Neural cell (in vitro differentiated cells): ENCODE results near the gene CCR3. TPM values are rescaled to one million over a fixed set of nuclear protein-coding genes. Genes with fewer than 3 reads are reported as not detected.

Experiments
- H2AFZ ChIP-seq: fragments of 200-600, 300-800 bp; sonication (generic), shearing (Covaris generic); 2 replicates; pipeline ENCODE4 v1.6.0; 2014; ENCODE audit warnings: low read depth, mild to moderate bottlenecking, antibody characterized with exemption, low read length, moderate library complexity
- H3F3A ChIP-seq: fragments of 200-600 bp; shearing (Covaris generic); 2 replicates; pipeline ENCODE4 v1.6.1; 2016; ENCODE audit warnings: mild to moderate bottlenecking, moderate library complexity, mixed read lengths, antibody characterized with exemption, low read length; ENCODE audit not compliant: insufficient read depth, poor library complexity, severe bottlenecking
- H3K27ac ChIP-seq: fragments of 200-600, 300-800 bp; sonication (generic), shearing (Covaris generic); 2 replicates; pipeline ENCODE4 v1.5.1; 2014; ENCODE audit warnings: mild to moderate bottlenecking, low read length, moderate library complexity
- H3K27me3 ChIP-seq: fragments of 300-800, 200-600 bp; sonication (generic), shearing (Covaris generic); 2 replicates; pipeline ENCODE4 v1.6.0; 2014; ENCODE audit warnings: mild to moderate bottlenecking, low read depth, low read length, moderate library complexity; ENCODE audit not compliant: insufficient read depth
- H3K36me3 ChIP-seq: fragments of 300-800, 200-600 bp; sonication (generic), shearing (Covaris generic); 2 replicates; pipeline ENCODE4 v1.5.1; 2014; ENCODE audit warnings: mild to moderate bottlenecking, antibody characterized with exemption, low read length, moderate library complexity; ENCODE audit not compliant: insufficient read depth
- H3K4me2 ChIP-seq: fragments of 300-800, 200-600 bp; sonication (generic), shearing (Covaris generic); 2 replicates; pipeline ENCODE4 v1.6.0; 2014; ENCODE audit warnings: mild to moderate bottlenecking, low read length
- H3K4me3 ChIP-seq: fragments of 300-800, 200-600 bp; sonication (generic), shearing (Covaris generic); 2 replicates; pipeline ENCODE4 v1.5.1; 2014; ENCODE audit warnings: mild to moderate bottlenecking, low read length, moderate library complexity
- H3K79me2 ChIP-seq: fragments of 200-600 bp; shearing (Covaris generic); replicated peaks from 2 replicates; pipeline ENCODE4 v1.6.0; 2014; ENCODE audit warnings: mild to moderate bottlenecking, low read length, moderate library complexity; ENCODE audit not compliant: insufficient read depth
- H3K9ac ChIP-seq: fragments of 300-800, 200-600 bp; sonication (generic), shearing (Covaris generic); 2 replicates; pipeline ENCODE4 v1.6.1; 2016; ENCODE audit warnings: mild to moderate bottlenecking, low read length, mixed read lengths
- H3K9me2 ChIP-seq: fragments of 200-600 bp; shearing (Covaris generic); 2 replicates; pipeline ENCODE4 v1.6.1; 2016; ENCODE audit warnings: mild to moderate bottlenecking, low read length, mixed read lengths; ENCODE audit not compliant: insufficient read depth
- H3K9me3 ChIP-seq: fragments of 200-600, 300-800 bp; sonication (generic), shearing (Covaris generic); 2 replicates; pipeline ENCODE4 v1.6.1; 2016; ENCODE audit warnings: mild to moderate bottlenecking, mixed run types, low read length, moderate library complexity, mixed read lengths
- H4K20me1 ChIP-seq: fragments of 200-600 bp; shearing (Covaris generic); 2 replicates; pipeline ENCODE4 v1.6.1; 2016; ENCODE audit warnings: mild to moderate bottlenecking, mixed run types; ENCODE audit not compliant: insufficient read depth
- CTCF ChIP-seq: fragments of 450-650 bp; IDR thresholded peaks from 2 replicates; pipeline ENCODE4 v1.5.1; 2014; ENCODE audit warnings: antibody characterized with exemption, mild to moderate bottlenecking, moderate library complexity; ENCODE audit not compliant: poor library complexity, severe bottlenecking
- EP300 ChIP-seq: fragments of 450-650 bp; conservative IDR thresholded peaks from 2 replicates; pipeline ENCODE4 v1.6.1; 2014; ENCODE audit warnings: antibody characterized with exemption, mild to moderate bottlenecking, moderate library complexity; ENCODE audit not compliant: poor library complexity, severe bottlenecking
- EZH2 ChIP-seq: fragments of 200-600, 300-800 bp; shearing (Covaris generic), sonication (generic); IDR thresholded peaks from 2 replicates; pipeline ENCODE4 v1.6.1; 2014; ENCODE audit warnings: antibody characterized with exemption, low read length, borderline replicate concordance, mild to moderate bottlenecking; ENCODE audit not compliant: insufficient read depth, poor library complexity, severe bottlenecking
- MXI1 ChIP-seq: fragments of 450-650 bp; conservative IDR thresholded peaks from 2 replicates; pipeline ENCODE4 v1.6.1; 2014; ENCODE audit warnings: antibody characterized with exemption, mild to moderate bottlenecking; ENCODE audit not compliant: poor library complexity, severe bottlenecking
- POLR2AphosphoS5 ChIP-seq: IDR thresholded peaks from 2 replicates; pipeline ENCODE4 v1.6.1; 2012
- RAD21 ChIP-seq: fragments of 450-650 bp; conservative IDR thresholded peaks from 2 replicates; pipeline ENCODE4 v1.6.1; 2014; ENCODE audit warnings: antibody characterized with exemption, mild to moderate bottlenecking, moderate library complexity
- REST ChIP-seq: IDR thresholded peaks from 2 replicates; pipeline ENCODE4 v1.6.1; 2012; ENCODE audit warnings: borderline replicate concordance
- SMC3 ChIP-seq: fragments of 450-650 bp; conservative IDR thresholded peaks from 2 replicates; pipeline ENCODE4 v1.6.1; 2014; ENCODE audit warnings: antibody characterized with exemption, mild to moderate bottlenecking, moderate library complexity; ENCODE audit not compliant: poor library complexity
- TAF1 ChIP-seq: IDR thresholded peaks from 2 replicates; pipeline ENCODE4 v1.6.1; 2012; ENCODE audit warnings: low read depth
- polyA plus RNA-seq: library from polyadenylated mRNA; depleted of rRNA; stranded (reverse); fragments of >200 nt; gene quantifications from 2 replicates; pipeline ENCODE4 v1.2.3, GENCODE V29; 2014

The CCR3 gene
- polyA plus RNA-seq, 1 donor from 2014 or later = not detected

GRCh38 chr3:46228260-46229242 is 13.7 kb upstream of the CCR3 start:
- Histone ChIP-seq H3K27ac (no peak overlapping the region), H2AFZ (no peak overlapping the region), H3K9me3 (no peaks in the 10 kb centered on the region), H3F3A (no peaks in the 10 kb centered on the region), H3K9me2 (no peaks in the 10 kb centered on the region), H3K4me2 (no peak overlapping the region), H4K20me1 (no peaks in the 10 kb centered on the region), H3K36me3 (no peaks in the 10 kb centered on the region), H3K27me3 (no peaks in the 10 kb centered on the region), H3K4me3 (no peak overlapping the region), H3K79me2 (no peaks in the 10 kb centered on the region), H3K9ac (no peak overlapping the region)
- no peak for TF ChIP-seq RAD21
- no peak for TF ChIP-seq TAF1
- TF ChIP-seq REST = no peak
- no peak for TF ChIP-seq MXI1
- TF ChIP-seq EZH2 = no peak
- no peak for TF ChIP-seq POLR2AphosphoS5
- TF ChIP-seq EP300 = no peak

- no peak overlapping the region for H3K4me3 ChIP-seq
- H2AFZ ChIP-seq = no peak overlapping the region
- H3K9me2 ChIP-seq = no peaks in the 10 kb centered on the region
- no peak for TF ChIP-seq SMC3
- TF ChIP-seq TAF1 = no peak
- TF ChIP-seq MXI1 = no peak
- TF ChIP-seq EZH2 = no peak
- H3K9ac ChIP-seq = no peak overlapping the region
- H3K36me3 ChIP-seq = no peaks in the 10 kb centered on the region
- no peaks in the 10 kb centered on the region for H3K27me3 ChIP-seq
- H3K27ac ChIP-seq = no peak overlapping the region
- no peak overlapping the region for H3K4me2 ChIP-seq
- H3K9me3 ChIP-seq = no peaks in the 10 kb centered on the region
- no peaks in the 10 kb centered on the region for H3F3A ChIP-seq
- H3K79me2 ChIP-seq = no peaks in the 10 kb centered on the region
- no peaks in the 10 kb centered on the region for H4K20me1 ChIP-seq
These were observed 10.9 kb upstream of the CCR3 start for GRCh38 chr3:46231323-46231722.

- no peaks in the 10 kb centered on the region for H3F3A ChIP-seq
- H3K4me3 ChIP-seq = no peak overlapping the region
- no peaks in the 10 kb centered on the region for H3K9me3 ChIP-seq
- H3K4me2 ChIP-seq = no peak overlapping the region
- no peaks in the 10 kb centered on the region for H4K20me1 ChIP-seq
- H2AFZ ChIP-seq = no peak overlapping the region
- no peaks in the 10 kb centered on the region for H3K27me3 ChIP-seq
- H3K9ac ChIP-seq = no peak overlapping the region
- no peaks in the 10 kb centered on the region for H3K36me3 ChIP-seq
- H3K27ac ChIP-seq = no peak overlapping the region
- H3K9me2 ChIP-seq = no peaks in the 10 kb centered on the region
- no peaks in the 10 kb centered on the region for H3K79me2 ChIP-seq
- TF ChIP-seq EP300 (no peak), RAD21 (no peak), MXI1 (no peak), POLR2AphosphoS5 (no peak), SMC3 (no peak), EZH2 (no peak), REST (no peak), TAF1 (no peak), CTCF (no peak)
These were observed 9.1 kb upstream of the CCR3 start for GRCh38 chr3:46233194-46233593.
